ENCODE measurements around the gene CA11.

- TF ChIP-seq CTCF (conservative IDR thresholded peaks at IDR 0.05; ENCODE audit: low read depth, low read length) = no peak
- no peak for TF ChIP-seq EZH2 (IDR thresholded peaks at IDR 0.05; ENCODE audit: borderline replicate concordance, low read depth, low read length, poor library complexity, severe bottlenecking)
Measured at GRCh38 chr19:48631225-48631624, 14.8 kb downstream of the CA11 start.

Data from A673 (cell line).